Upper lobe of left lung (tissue), 6 donors: ENCODE results near the gene RFC4. TPM values are rescaled to one million over a fixed set of nuclear protein-coding genes. Genes with fewer than 3 reads are reported as not detected.

Experiments used
- ATAC-seq, 2 donors: fragments of 200-7000 bp; cut with Tn5 transposase; one replicate each; pipeline ENCODE4 v1.9.1; 2022; ENCODE audit warnings: mild to moderate bottlenecking in 2 of 2, moderate library complexity in 2 of 2; ENCODE audit not compliant: low FRiP score in 2 of 2
- DNase-seq, 2 donors: peaks; one replicate each; pipeline ENCODE4 v3.0.0-alpha.2; 2019 to 2020
- H3K27ac ChIP-seq, 4 donors: fragments of 200-600 bp; sonication (generic); one replicate each; pipeline ENCODE4 v1.5.1; 2016 to 2019
- H3K27me3 ChIP-seq, 4 donors: fragments of 200-600 bp; sonication (generic); one replicate each; pipeline ENCODE4 v1.5.1; 2017 to 2019
- H3K36me3 ChIP-seq, 4 donors: fragments of 200-600 bp; sonication (generic); one replicate each; pipeline ENCODE4 v1.5.1; 2016 to 2019
- H3K4me1 ChIP-seq, 4 donors: fragments of 200-600 bp; sonication (generic); one replicate each; pipeline ENCODE4 v1.5.1; 2018 to 2019
- H3K4me3 ChIP-seq, 4 donors: fragments of 200-600 bp; sonication (generic); one replicate each; pipeline ENCODE4 v1.5.1; 2017 to 2019; ENCODE audit warnings: mild to moderate bottlenecking in 2 of 4, moderate library complexity in 1 of 4
- H3K9me3 ChIP-seq, 4 donors: fragments of 200-600 bp; sonication (generic); one replicate each; pipeline ENCODE4 v1.5.1; 2018 to 2019
- CTCF ChIP-seq, 6 experiments: fragments of 450-650 bp in 4 of 6; fragments of 200-600 bp in 2 of 6; sonication (generic) in 2 of 6; IDR thresholded peaks; one replicate each; pipeline ENCODE4 v1.5.1; 2016 to 2019; ENCODE audit warnings: antibody characterized with exemption in 6 of 6
- EP300 ChIP-seq, 4 donors: sonication (generic); formaldehyde crosslinking; IDR thresholded peaks; one replicate each; pipeline ENCODE4 v1.5.1; 2017; ENCODE audit warnings: antibody characterized with exemption in 4 of 4, control low read depth in 2 of 4
- POLR2A ChIP-seq, 4 donors: fragments of 450-650 bp; IDR thresholded peaks; one replicate each; pipeline ENCODE4 v1.5.1; 2016 to 2017; ENCODE audit warnings: antibody characterized with exemption in 4 of 4, mild to moderate bottlenecking in 2 of 4
- POLR2AphosphoS5 ChIP-seq, 2 donors: sonication (generic); formaldehyde crosslinking; IDR thresholded peaks; one replicate each; pipeline ENCODE4 v1.5.1; 2017; ENCODE audit warnings: antibody characterized with exemption in 2 of 2
- WGBS, 2 donors: methylation state at CpG; one replicate each; pipeline ENCODE4 v1.1.5; 2017 to 2018; 5-methylcytosine and 5-hydroxymethylcytosine counted together
- total RNA-seq, 6 donors: library from RNA; depleted of rRNA in 4 of 6; stranded (reverse); fragments of >200 nt in 4 of 6; gene quantifications; one replicate each; pipeline versions ENCODE4 v1.1.0 to v1.2.1, GENCODE V29; 2016 to 2021
- donor health status: DM: no; HTN: no; CAD: no; lungs with moderate emphysema.
- donor health status: DM: no; HTN: yes; CAD: no; lungs with severe emphysema.

Gene RFC4
- total RNA-seq, 6 donors from 2014 or later, result 6.0 to 14.9 (median 8.7) TPM

GRCh38 chr3:186788482-186789370, 17.6 kb downstream of the RFC4 start:
- ATAC-seq (no peak), DNase-seq (no peak)
- Histone ChIP-seq H3K27ac (no peak overlapping the region), H3K4me3 (no peak overlapping the region), H3K4me1 (peaks cover 32 to 49% (median 40%) of the 10 kb centered on the region in 4 donors), H3K27me3 (no peaks in the 10 kb centered on the region), H3K36me3 (peaks cover 43 to 73% (median 53%) of the 10 kb centered on the region in 4 donors), H3K9me3 (no peaks in the 10 kb centered on the region)
- WGBS, 2 donors, result 58 to 69% methylated on average over 13 of the region's 13 CpGs
- TF ChIP-seq CTCF (IDR thresholded peaks at IDR 0.05) (no peak), POLR2A (IDR thresholded peaks at IDR 0.05) (no peak), EP300 (IDR thresholded peaks at IDR 0.05) (no peak), POLR2AphosphoS5 (IDR thresholded peaks at IDR 0.05) (no peak)

GRCh38 chr3:186787642-186788481, 18.4 kb downstream of the RFC4 start:
- no peak for TF ChIP-seq EP300 (IDR thresholded peaks at IDR 0.05)
- no peak for TF ChIP-seq CTCF (IDR thresholded peaks at IDR 0.05)
- TF ChIP-seq POLR2A (IDR thresholded peaks at IDR 0.05), result no peak
- no peak for TF ChIP-seq POLR2AphosphoS5 (IDR thresholded peaks at IDR 0.05)
- no peak for DNase-seq
- Histone ChIP-seq H3K27ac (no peak overlapping the region), H3K4me3 (peak overlapping the region in 1 of 4 donors; percentile 85), H3K9me3 (no peaks in the 10 kb centered on the region), H3K27me3 (no peaks in the 10 kb centered on the region), H3K36me3 (peaks cover 43 to 73% (median 53%) of the 10 kb centered on the region in 4 donors), H3K4me1 (peaks cover 32 to 49% (median 40%) of the 10 kb centered on the region in 4 donors)
- 83 to 84% methylated on average over 15 of the region's 15 CpGs for WGBS, 2 donors
- no peak for ATAC-seq

- H3K4me3 ChIP-seq, result peak overlapping the region in 1 of 4 donors; percentile 85
- 81% methylated on average over 3 of the region's 3 CpGs for whole genome bisulfite sequencing, 2 donors
- TF ChIP-seq POLR2AphosphoS5 (IDR thresholded peaks at IDR 0.05) (no peak), CTCF (IDR thresholded peaks at IDR 0.05) (no peak), POLR2A (IDR thresholded peaks at IDR 0.05) (no peak), EP300 (IDR thresholded peaks at IDR 0.05) (no peak)
- H3K27me3 ChIP-seq, result no peaks in the 10 kb centered on the region
- peaks cover 43 to 67% (median 53%) of the 10 kb centered on the region in 4 donors for H3K36me3 ChIP-seq
- no peaks in the 10 kb centered on the region for H3K9me3 ChIP-seq
- DNase-seq (no peak), ATAC-seq (no peak)
- peaks cover 32 to 53% (median 41%) of the 10 kb centered on the region in 4 donors for H3K4me1 ChIP-seq
- no peak overlapping the region for H3K27ac ChIP-seq
Observed at GRCh38 chr3:186786922-186787321, 19.4 kb downstream of the RFC4 start.

- TF ChIP-seq POLR2AphosphoS5 (IDR thresholded peaks at IDR 0.05), result no peak
- TF ChIP-seq CTCF (IDR thresholded peaks at IDR 0.05), result no peak
- no peak for TF ChIP-seq EP300 (IDR thresholded peaks at IDR 0.05)
- no peak for TF ChIP-seq POLR2A (IDR thresholded peaks at IDR 0.05)
- peak overlapping the region in 1 of 4 donors; percentile 98 for H3K27ac ChIP-seq
- ATAC-seq (no peak), DNase-seq (no peak)
- peak overlapping the region; percentile 69 to 85 (median 78) for H3K4me3 ChIP-seq
- WGBS, 2 donors, result 20 to 37% methylated on average over 7 of the region's 7 CpGs
- H3K9me3 ChIP-seq, result no peaks in the 10 kb centered on the region
- peaks cover 43 to 64% (median 53%) of the 10 kb centered on the region in 4 donors for H3K36me3 ChIP-seq
- peaks cover 32 to 53% (median 41%) of the 10 kb centered on the region in 4 donors for H3K4me1 ChIP-seq
- H3K27me3 ChIP-seq, result no peaks in the 10 kb centered on the region
Observed at GRCh38 chr3:186785495-186786018, 20.7 kb downstream of the RFC4 start.
